Measurements from ENCODE around the gene CEP95. TPM values are rescaled to one million over a fixed set of nuclear protein-coding genes. Genes with fewer than 3 reads are reported as not detected.

The CEP95 gene
- total RNA-seq, 4 donors from 2014 or later, result 62.6 to 91.3 (median 75.8) TPM

- Histone ChIP-seq H3K27ac (no peak overlapping the region), H3K4me1 (no peaks in the 10 kb centered on the region), H3K27me3 (no peaks in the 10 kb centered on the region), H3K9me3 (no peaks in the 10 kb centered on the region), H3K36me3 (peaks cover 53 to 55% of the 10 kb centered on the region in 2 donors), H3K4me3 (replicated peaks in 1 of 3) (no peak overlapping the region)
- DNase-seq, result no peak
- intact Hi-C loops (cut with DNase I), result no loop called here
- TF ChIP-seq CTCF (IDR thresholded peaks at IDR 0.05) (no peak), POLR2A (IDR thresholded peaks at IDR 0.05) (no peak)
- WGBS, 2 donors, result 86 to 88% methylated on average over 2 of the region's 2 CpGs
Observed at GRCh38 chr17:64515419-64515818, 8.6 kb downstream of the CEP95 start.

- intact Hi-C loops (cut with DNase I), result no loop called here
- 94 to 97% methylated on average over 1 of the region's 1 CpG for WGBS, 2 donors
- no peak for TF ChIP-seq POLR2A (IDR thresholded peaks at IDR 0.05)
- no peak for DNase-seq
- H3K27ac ChIP-seq, result no peak overlapping the region
- peaks cover 49 to 51% of the 10 kb centered on the region in 2 donors for H3K36me3 ChIP-seq
- H3K4me1 ChIP-seq, result no peaks in the 10 kb centered on the region
- no peak overlapping the region for H3K4me3 ChIP-seq (replicated peaks in 1 of 3)
- no peaks in the 10 kb centered on the region for H3K9me3 ChIP-seq
- H3K27me3 ChIP-seq, result no peaks in the 10 kb centered on the region
Observed at GRCh38 chr17:64515829-64516228, 9.1 kb downstream of the CEP95 start.

DNA sequence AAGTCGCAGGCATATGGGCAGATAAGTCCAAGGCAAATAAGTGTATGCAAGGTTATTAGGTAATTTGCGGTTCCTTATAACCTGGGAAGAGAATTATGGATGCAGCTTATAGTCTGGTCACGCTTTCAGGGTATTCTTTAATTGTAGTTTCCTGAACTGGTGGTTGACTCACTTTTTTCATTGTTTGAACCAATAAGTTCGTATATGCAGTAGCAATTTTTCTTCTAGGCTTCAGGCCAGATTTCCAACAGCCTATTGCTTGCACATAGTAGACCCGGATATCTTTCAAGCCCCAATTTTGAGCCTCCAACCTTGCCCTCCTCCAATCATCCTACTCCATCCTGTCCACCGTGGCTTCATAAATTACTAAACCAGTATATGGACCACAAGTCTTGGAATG is 12.8 kb downstream of the CEP95 start:
- H3K27me3 ChIP-seq, result no peaks in the 10 kb centered on the region
- H3K9me3 ChIP-seq, result no peaks in the 10 kb centered on the region
- H3K4me1 ChIP-seq, result peaks cover 6 to 13% of the 10 kb centered on the region in 2 donors
- H3K36me3 ChIP-seq, result peaks cover 27 to 30% of the 10 kb centered on the region in 2 donors
- no peak overlapping the region for H3K4me3 ChIP-seq (replicated peaks in 1 of 3)
- 91 to 94% methylated on average over 6 of the region's 6 CpGs for WGBS, 2 donors
- no peak overlapping the region for H3K27ac ChIP-seq
- TF ChIP-seq POLR2A (IDR thresholded peaks at IDR 0.05) (no peak), CTCF (IDR thresholded peaks at IDR 0.05) (no peak)
- intact Hi-C loops (cut with DNase I), result no loop called here
- no peak for DNase-seq

DNA sequence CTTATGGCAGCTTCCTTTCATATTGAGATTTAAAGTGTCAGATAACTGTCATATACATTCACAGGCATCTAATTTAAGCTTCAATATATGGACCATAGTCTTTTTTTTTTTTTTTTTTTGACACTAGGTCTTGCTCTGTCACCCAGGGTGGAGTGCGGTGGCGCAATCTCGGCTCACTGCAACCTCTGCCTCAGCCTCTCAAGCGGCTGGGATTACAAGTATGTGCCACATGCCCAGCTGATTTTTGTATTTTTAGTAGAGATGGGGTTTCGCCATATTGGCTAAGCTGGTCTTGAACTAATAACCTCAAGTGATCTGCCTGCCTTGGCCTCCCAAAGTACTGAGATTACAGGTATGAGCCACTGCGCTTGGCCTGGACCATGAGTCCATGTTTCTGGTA is 13.6 kb downstream of the CEP95 start:
- peaks cover 32% of the 10 kb centered on the region in 2 donors for H3K36me3 ChIP-seq
- H3K4me1 ChIP-seq, result peaks cover 6 to 13% of the 10 kb centered on the region in 2 donors
- H3K27ac ChIP-seq, result no peak overlapping the region
- no peaks in the 10 kb centered on the region for H3K27me3 ChIP-seq
- H3K4me3 ChIP-seq (replicated peaks in 1 of 3), result no peak overlapping the region
- H3K9me3 ChIP-seq, result no peaks in the 10 kb centered on the region
- peak in 1 of 2 donors; percentile 20 for DNase-seq
- intact Hi-C loops (cut with DNase I), result no loop called here
- 88 to 91% methylated on average over 6 of the region's 6 CpGs for WGBS, 2 donors
- TF ChIP-seq POLR2A (IDR thresholded peaks at IDR 0.05) (no peak), CTCF (IDR thresholded peaks at IDR 0.05) (no peak)

DNA sequence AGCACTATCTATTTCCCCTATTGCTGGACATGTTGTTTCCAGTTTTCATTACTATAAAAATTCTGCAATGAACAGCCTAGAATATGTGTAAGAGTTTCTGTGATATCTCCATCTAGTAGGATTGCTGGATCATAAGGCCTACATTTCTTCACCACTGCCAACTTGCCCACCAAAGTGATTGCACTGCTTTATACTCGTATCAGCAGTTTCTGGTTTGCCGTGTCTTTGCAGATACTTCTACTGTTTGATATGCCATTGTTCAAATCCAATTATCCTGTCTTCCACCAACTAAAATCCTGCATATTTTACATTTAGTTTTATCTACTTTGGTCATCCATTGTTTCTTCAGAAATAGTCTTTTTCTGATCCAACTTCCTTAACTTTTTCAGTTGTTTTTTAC is 21.1 kb downstream of the CEP95 start:
- Histone ChIP-seq H3K9me3 (no peaks in the 10 kb centered on the region), H3K36me3 (peaks cover 72 to 77% of the 10 kb centered on the region in 2 donors), H3K27me3 (no peaks in the 10 kb centered on the region), H3K27ac (no peak overlapping the region), H3K4me3 (replicated peaks in 1 of 3) (no peak overlapping the region), H3K4me1 (peaks cover 6 to 13% of the 10 kb centered on the region in 2 donors)
- intact Hi-C loops (cut with DNase I), result no loop called here
- DNase-seq, result no peak
- 96 to 97% methylated on average over 2 of the region's 2 CpGs for WGBS, 2 donors
- TF ChIP-seq CTCF (IDR thresholded peaks at IDR 0.05) (no peak), POLR2A (IDR thresholded peaks at IDR 0.05) (no peak)

GRCh38 chr17:64529221-64529620 is 22.4 kb downstream of the CEP95 start:
- no peak overlapping the region for H3K4me3 ChIP-seq (replicated peaks in 1 of 3)
- DNase-seq, result no peak
- intact Hi-C loops (cut with DNase I), result no loop called here
- peaks cover 0 to 2% of the 10 kb centered on the region in 2 donors for H3K4me1 ChIP-seq
- H3K27ac ChIP-seq, result no peak overlapping the region
- TF ChIP-seq CTCF (IDR thresholded peaks at IDR 0.05) (no peak), POLR2A (IDR thresholded peaks at IDR 0.05) (no peak)
- 92 to 94% methylated on average over 5 of the region's 5 CpGs for WGBS, 2 donors
- H3K36me3 ChIP-seq, result peaks cover 82 to 87% of the 10 kb centered on the region in 2 donors
- H3K27me3 ChIP-seq, result no peaks in the 10 kb centered on the region
- H3K9me3 ChIP-seq, result no peaks in the 10 kb centered on the region

Data from thyroid gland (tissue), 4 donors.